Measurements from ENCODE around the gene ZNF440.

GRCh38 chr19:11880598-11880997 lies 66.5 kb downstream of the ZNF440 start:
- no peak for TF ChIP-seq CTCF (IDR thresholded peaks at IDR 0.05)
- no peak for TF ChIP-seq EZH2 (IDR thresholded peaks at IDR 0.05)
- TF ChIP-seq EZH2phosphoT487 (IDR thresholded peaks at IDR 0.05) = no peak
